Smooth muscle cell (in vitro differentiated cells): Measurements from ENCODE around the gene SEC23A. TPM values are rescaled to one million over a fixed set of nuclear protein-coding genes. Genes with fewer than 3 reads are reported as not detected.
"Not testable (repeated sequence)": the region's sequence is repeated elsewhere in the genome, so short reads cannot be mapped to it uniquely, and the experiment has no call there.

Source experiments
- DNase-seq: peaks from one replicate; lab custom pipeline; 2025; ENCODE audit not compliant: unreplicated experiment; lab: John Stamatoyannopoulos, UW
- H2AFZ ChIP-seq: fragments of 200-600 bp; sonication (generic); 2 replicates; pipeline ENCODE4 v1.6.0; 2016; ENCODE audit warnings: antibody characterized with exemption, low read depth, mild to moderate bottlenecking
- H3F3A ChIP-seq: fragments of 200-600 bp; sonication (generic); 2 replicates; pipeline ENCODE4 v1.6.0; 2017; ENCODE audit warnings: antibody characterized with exemption, low read depth
- H3K27ac ChIP-seq: fragments of 200-600 bp; sonication (generic); 2 replicates; pipeline ENCODE4 v1.5.1; 2016; ENCODE audit warnings: low read depth, mild to moderate bottlenecking
- H3K27me3 ChIP-seq: fragments of 200-600 bp; sonication (generic); 2 replicates; pipeline ENCODE4 v1.6.1; 2016; ENCODE audit warnings: low read depth, mild to moderate bottlenecking
- H3K36me3 ChIP-seq: fragments of 200-600 bp; sonication (generic); 2 replicates; pipeline ENCODE4 v1.5.1; 2016; ENCODE audit warnings: low read depth
- H3K4me1 ChIP-seq: fragments of 200-600 bp; sonication (generic); 2 replicates; pipeline ENCODE4 v1.5.1; 2016; ENCODE audit warnings: low read depth
- H3K4me2 ChIP-seq: fragments of 200-600 bp; sonication (generic); 2 replicates; pipeline ENCODE4 v1.6.0; 2016; ENCODE audit warnings: mild to moderate bottlenecking
- H3K4me3 ChIP-seq: fragments of 200-600 bp; sonication (generic); 2 replicates; pipeline ENCODE4 v1.5.1; 2016; ENCODE audit warnings: mild to moderate bottlenecking
- H3K79me2 ChIP-seq: fragments of 200-600 bp; sonication (generic); 2 replicates; pipeline ENCODE4 v1.6.0; 2016; ENCODE audit warnings: low read depth, mild to moderate bottlenecking
- H3K9ac ChIP-seq: fragments of 200-600 bp; sonication (generic); 2 replicates; pipeline ENCODE4 v1.6.0; 2016; ENCODE audit warnings: low read depth
- H3K9me3 ChIP-seq: fragments of 200-600 bp; sonication (generic); replicated peaks from 2 replicates; pipeline ENCODE4 v1.5.1; 2016; ENCODE audit warnings: low read depth
- H4K20me1 ChIP-seq: fragments of 200-600 bp; sonication (generic); 2 replicates; pipeline ENCODE4 v1.6.0; 2016; ENCODE audit warnings: low read depth
- CTCF ChIP-seq: fragments of 200-600 bp; sonication (generic); IDR thresholded peaks from 2 replicates; pipeline ENCODE4 v1.5.1; 2017; ENCODE audit warnings: borderline replicate concordance, mild to moderate bottlenecking, antibody characterized with exemption; ENCODE audit not compliant: insufficient read depth, poor library complexity, severe bottlenecking
- WGBS: methylation state at CpG from one replicate; pipeline ENCODE4 v1.1.7; 2016; ENCODE audit warnings: low lambda C conversion rate; 5-methylcytosine and 5-hydroxymethylcytosine counted together
- polyA plus RNA-seq: library from polyadenylated mRNA; unstranded; fragments of >200 nt; fragmentation: Nextera tagmentation; extraction: Ambion mirVana; gene quantifications from 2 replicates; pipeline ENCODE4 v1.2.1, GENCODE V29; 2016
- total RNA-seq: library from RNA; depleted of rRNA; stranded (reverse); fragments of >200 nt; gene quantifications from 2 replicates; pipeline ENCODE4 v1.2.3, GENCODE V29; 2014

The SEC23A gene
- total and polyA plus RNA-seq, 2 experiments from 2014 or later, result 151 to 220 TPM

- Histone ChIP-seq H4K20me1 (peaks cover 72% of the 10 kb centered on the region), H2AFZ (no peak overlapping the region), H3K4me3 (peak overlapping the region; percentile 95), H3K27me3 (no peaks in the 10 kb centered on the region), H3K9ac (no peak overlapping the region), H3K36me3 (peaks cover 6% of the 10 kb centered on the region), H3K79me2 (peaks cover 99% of the 10 kb centered on the region), H3K4me1 (peaks cover 18% of the 10 kb centered on the region), H3K27ac (peak overlapping the region; percentile 67), H3K9me3 (no peaks in the 10 kb centered on the region), H3K4me2 (peak overlapping the region; percentile 94), H3F3A (peaks cover 5% of the 10 kb centered on the region)
- no peak for TF ChIP-seq CTCF
- no peak for DNase-seq
Observed at GRCh38 chr14:39099748-39100147, 3.3 kb downstream of the SEC23A start.

- H3K4me2 ChIP-seq, result peak overlapping the region; percentile 94
- H3K9me3 ChIP-seq, DNase-seq, H3K9ac ChIP-seq, H3F3A ChIP-seq, H3K4me3 ChIP-seq, H3K27me3 ChIP-seq, H3K36me3 ChIP-seq, H2AFZ ChIP-seq: not testable (repeated sequence)
- peak overlapping the region; percentile 67 for H3K27ac ChIP-seq
- H3K4me1 ChIP-seq, result peaks cover 18% of the 10 kb centered on the region
- H4K20me1 ChIP-seq, result peaks cover 77% of the 10 kb centered on the region
- 91% methylated on average over 7 of the region's 10 CpGs for whole genome bisulfite sequencing
- H3K79me2 ChIP-seq, result peaks cover 98% of the 10 kb centered on the region
Observed at GRCh38 chr14:39099215-39099614, 3.8 kb downstream of the SEC23A start.

- H3K27ac ChIP-seq, result peak overlapping the region; percentile 67
Observed at GRCh38 chr14:39097159-39097558, 5.9 kb downstream of the SEC23A start.

DNA sequence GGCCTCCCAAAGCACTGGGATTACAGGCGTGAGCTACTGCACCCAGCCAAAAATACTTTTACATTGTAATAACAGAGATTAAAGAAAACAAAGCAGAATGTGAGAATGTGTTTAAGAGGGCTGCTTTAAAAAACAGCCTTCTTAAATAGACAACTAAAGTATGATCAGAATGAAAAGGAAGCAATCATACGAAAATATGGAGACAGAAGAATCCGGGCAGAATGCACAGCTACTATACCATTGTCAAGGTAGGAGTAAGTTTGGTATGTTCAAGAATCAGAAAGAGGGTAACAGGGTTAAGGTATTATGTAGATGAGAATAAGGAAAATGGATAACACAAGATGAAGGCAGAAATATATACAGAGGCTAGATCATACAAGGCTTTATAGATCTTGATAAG lies 8.5 kb downstream of the SEC23A start:
- H3K4me2 ChIP-seq, result no peak overlapping the region
- H3K79me2 ChIP-seq, result peaks cover 96% of the 10 kb centered on the region
- H3K9me3 ChIP-seq, result no peaks in the 10 kb centered on the region
- 91% methylated on average over 3 of the region's 3 CpGs for WGBS
- H3K27me3 ChIP-seq, result no peaks in the 10 kb centered on the region
- H3K4me1 ChIP-seq, result peaks cover 7% of the 10 kb centered on the region
- no peak overlapping the region for H3K9ac ChIP-seq
- H3F3A ChIP-seq, result no peaks in the 10 kb centered on the region
- no peak overlapping the region for H2AFZ ChIP-seq
- H3K27ac ChIP-seq, result no peak overlapping the region
- H3K4me3 ChIP-seq, result no peak overlapping the region
- no peak for TF ChIP-seq CTCF
- no peak for DNase-seq
- peaks cover 97% of the 10 kb centered on the region for H4K20me1 ChIP-seq
- peaks cover 38% of the 10 kb centered on the region for H3K36me3 ChIP-seq

More at GRCh38 chr14:39097159-39097558, 5.9 kb downstream of the SEC23A start:
- no peaks in the 10 kb centered on the region for H3K9me3 ChIP-seq
- no peak overlapping the region for H2AFZ ChIP-seq
- WGBS, result 32% methylated on average over 3 of the region's 3 CpGs
- peaks cover 14% of the 10 kb centered on the region for H3K4me1 ChIP-seq
- H3K36me3 ChIP-seq, result peaks cover 13% of the 10 kb centered on the region
- H3K4me2 ChIP-seq, result peak overlapping the region; percentile 0
- no peaks in the 10 kb centered on the region for H3K27me3 ChIP-seq
- H3F3A ChIP-seq, result no peaks in the 10 kb centered on the region
- H3K79me2 ChIP-seq, result peaks cover 97% of the 10 kb centered on the region
- H3K9ac ChIP-seq, result peak overlapping the region; percentile 5
- no peak for DNase-seq
- peaks cover 95% of the 10 kb centered on the region for H4K20me1 ChIP-seq
- no peak for TF ChIP-seq CTCF
- no peak overlapping the region for H3K4me3 ChIP-seq
